NCI-H1048 (cell line): ENCODE measurements around the gene TPPP.

Experiments
- DNase-seq: peaks from one replicate; lab custom pipeline; 2025; lab: John Stamatoyannopoulos, UW

Gene TPPP

GRCh38 chr5:624951-625230 is 68.3 kb downstream of the TPPP start:
- DNase-seq: no peak

- DNase-seq: no peak
Observed at GRCh38 chr5:624118-624950, 68.8 kb downstream of the TPPP start.

GRCh38 chr5:623531-623930 is 69.6 kb downstream of the TPPP start:
- DNase-seq: no peak

GRCh38 chr5:622946-623522 is 70.1 kb downstream of the TPPP start:
- DNase-seq: no peak

GRCh38 chr5:622359-622758 is 70.8 kb downstream of the TPPP start:
- no peak for DNase-seq

GRCh38 chr5:621341-621761 is 71.8 kb downstream of the TPPP start:
- no peak for DNase-seq

GRCh38 chr5:620586-621180 is 72.5 kb downstream of the TPPP start:
- no peak for DNase-seq

- no peak for DNase-seq
Observed at GRCh38 chr5:620152-620551, 73.0 kb downstream of the TPPP start.

GRCh38 chr5:619444-619843 is 73.7 kb downstream of the TPPP start:
- no peak for DNase-seq

- no peak for DNase-seq
Observed at GRCh38 chr5:618450-618849, 74.7 kb downstream of the TPPP start.

- no peak for DNase-seq
Observed at GRCh38 chr5:617896-618295, 75.3 kb downstream of the TPPP start.

- no peak for DNase-seq
Observed at GRCh38 chr5:616484-617039, 76.6 kb downstream of the TPPP start.

- no peak for DNase-seq
Observed at GRCh38 chr5:612498-613424, 80.4 kb downstream of the TPPP start.

GRCh38 chr5:611731-612486 is 81.2 kb downstream of the TPPP start, which contains the start of gene CEP72:
CEP72 (plus strand) TSS chr5:612340; CDS start chr5:612362, 22 bp downstream.
- DNase-seq: peak; percentile 65

- no peak for DNase-seq
Observed at GRCh38 chr5:610744-611730, 82.1 kb downstream of the TPPP start.

- DNase-seq: no peak
Observed at GRCh38 chr5:610011-610743, 83.0 kb downstream of the TPPP start.
